Prostate gland (tissue), 2 donors: ENCODE measurements around the gene PPFIA3. TPM values are rescaled to one million over a fixed set of nuclear protein-coding genes. Genes with fewer than 3 reads are reported as not detected.

Experiments
- DNase-seq: peaks from one replicate; pipeline ENCODE4 v3.0.0-alpha.2; 2019; ENCODE audit warnings: low spot score
- H3K27ac ChIP-seq, 2 donors: fragments of 200-600 bp; sonication (generic); 2 replicates each; pipeline ENCODE4 v1.5.1; 2017 to 2019
- H3K27me3 ChIP-seq: fragments of 200-600 bp; sonication (generic); replicated peaks from 2 replicates; pipeline ENCODE4 v1.5.1; 2019; ENCODE audit not compliant: insufficient read depth
- H3K36me3 ChIP-seq, 2 donors: fragments of 200-600 bp; sonication (generic); 1 replicate in 1 of 2; 2 replicates in 1 of 2; pipeline versions ENCODE4 v1.5.1 to v1.8.1; 2017 to 2019
- H3K4me1 ChIP-seq: fragments of 200-600 bp; sonication (generic); replicated peaks from 2 replicates; pipeline ENCODE4 v1.5.1; 2019
- H3K4me3 ChIP-seq, 2 donors: fragments of 200-600 bp; sonication (generic); 2 replicates each; pipeline ENCODE4 v1.5.1; 2017 to 2019
- H3K9me3 ChIP-seq: fragments of 200-600 bp; sonication (generic); 2 replicates; pipeline ENCODE4 v1.5.1; 2017
- POLR2A ChIP-seq: fragments of 450-650 bp; IDR thresholded peaks from one replicate; pipeline ENCODE4 v1.6.1; 2016; ENCODE audit warnings: antibody characterized with exemption, mild to moderate bottlenecking
- POLR2AphosphoS5 ChIP-seq: sonication (generic); formaldehyde crosslinking; IDR thresholded peaks from one replicate; pipeline ENCODE4 v1.6.1; 2017; ENCODE audit warnings: antibody characterized with exemption
- WGBS: methylation state at CpG from one replicate; pipeline ENCODE4 v1.1.5; 2018; 5-methylcytosine and 5-hydroxymethylcytosine counted together
- intact Hi-C: fragments of 100-400 bp; cut with DNase I; formaldehyde crosslinking; loops from one replicate; pipeline ENCODE4 v1.14.2; 2022
- small RNA-seq, 2 donors: library from RNA; depleted of rRNA; stranded (forward); fragments of <200 nt; gene quantifications; one replicate each; pipeline ENCODE3, GENCODE V24; 2016
- total RNA-seq, 2 donors: library from RNA; depleted of rRNA; stranded (reverse); fragments of >200 nt; gene quantifications; one replicate each; pipeline ENCODE4 v1.1.0, GENCODE V29; 2016
- TF ChIP-seq, protein P1 (sequence below), 4 experiments: fragments of 200-600 bp in 2 of 4; fragments of 450-650 bp in 2 of 4; sonication (generic) in 2 of 4; IDR thresholded peaks; 1 replicate in 3 of 4; 2 replicates in 1 of 4; pipeline ENCODE4 v1.5.1; 2016 to 2019; ENCODE audit warnings: antibody characterized with exemption in 4 of 4, mild to moderate bottlenecking in 2 of 4, moderate library complexity in 2 of 4

PPFIA3 gene
- total RNA-seq, 2 donors from 2014 or later: 12.3 to 18.2 TPM

DNA sequence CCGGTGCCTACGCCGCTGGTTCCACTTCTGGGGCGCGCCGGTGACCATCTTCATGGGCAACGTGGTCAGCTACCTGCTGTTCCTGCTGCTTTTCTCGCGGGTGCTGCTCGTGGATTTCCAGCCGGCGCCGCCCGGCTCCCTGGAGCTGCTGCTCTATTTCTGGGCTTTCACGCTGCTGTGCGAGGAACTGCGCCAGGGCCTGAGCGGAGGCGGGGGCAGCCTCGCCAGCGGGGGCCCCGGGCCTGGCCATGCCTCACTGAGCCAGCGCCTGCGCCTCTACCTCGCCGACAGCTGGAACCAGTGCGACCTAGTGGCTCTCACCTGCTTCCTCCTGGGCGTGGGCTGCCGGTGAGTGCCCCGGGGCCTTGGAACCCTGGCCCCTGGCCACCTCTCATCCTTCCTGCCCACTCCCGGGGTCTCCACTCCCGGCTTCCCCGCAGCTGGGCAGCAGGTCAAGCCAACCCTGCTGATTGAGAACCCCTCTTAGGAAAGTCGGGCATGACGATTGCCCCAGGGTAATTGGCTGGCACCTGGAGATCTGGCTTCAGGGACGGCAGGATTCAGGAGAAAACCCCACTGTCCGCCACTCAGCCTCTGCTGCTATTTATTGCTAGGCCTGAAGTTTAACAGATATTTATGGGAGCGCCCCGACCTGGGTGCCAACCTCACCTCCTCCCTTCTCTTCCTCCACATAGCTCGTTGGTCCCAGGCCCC is 77.3 kb downstream of the PPFIA3 start:
- Histone ChIP-seq H3K36me3 (peaks cover 0 to 1% of the 10 kb centered on the region in 2 donors), H3K27ac (peak overlapping the region; percentile 66 to 74), H3K4me1 (peaks cover 4% of the 10 kb centered on the region), H3K9me3 (no peaks in the 10 kb centered on the region), H3K27me3 (no peaks in the 10 kb centered on the region), H3K4me3 (no peak overlapping the region)
- intact Hi-C loops: loop anchor here (5.0 kb wide), 1 partner anchor 49 kb away; no protein-coding TSS in a partner anchor
- DNase-seq: peak; percentile 49
- TF ChIP-seq, protein P1, sequence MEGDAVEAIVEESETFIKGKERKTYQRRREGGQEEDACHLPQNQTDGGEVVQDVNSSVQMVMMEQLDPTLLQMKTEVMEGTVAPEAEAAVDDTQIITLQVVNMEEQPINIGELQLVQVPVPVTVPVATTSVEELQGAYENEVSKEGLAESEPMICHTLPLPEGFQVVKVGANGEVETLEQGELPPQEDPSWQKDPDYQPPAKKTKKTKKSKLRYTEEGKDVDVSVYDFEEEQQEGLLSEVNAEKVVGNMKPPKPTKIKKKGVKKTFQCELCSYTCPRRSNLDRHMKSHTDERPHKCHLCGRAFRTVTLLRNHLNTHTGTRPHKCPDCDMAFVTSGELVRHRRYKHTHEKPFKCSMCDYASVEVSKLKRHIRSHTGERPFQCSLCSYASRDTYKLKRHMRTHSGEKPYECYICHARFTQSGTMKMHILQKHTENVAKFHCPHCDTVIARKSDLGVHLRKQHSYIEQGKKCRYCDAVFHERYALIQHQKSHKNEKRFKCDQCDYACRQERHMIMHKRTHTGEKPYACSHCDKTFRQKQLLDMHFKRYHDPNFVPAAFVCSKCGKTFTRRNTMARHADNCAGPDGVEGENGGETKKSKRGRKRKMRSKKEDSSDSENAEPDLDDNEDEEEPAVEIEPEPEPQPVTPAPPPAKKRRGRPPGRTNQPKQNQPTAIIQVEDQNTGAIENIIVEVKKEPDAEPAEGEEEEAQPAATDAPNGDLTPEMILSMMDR (IDR thresholded peaks at IDR 0.05): no peak
- WGBS: 34% methylated on average over 40 of the region's 40 CpGs

DNA sequence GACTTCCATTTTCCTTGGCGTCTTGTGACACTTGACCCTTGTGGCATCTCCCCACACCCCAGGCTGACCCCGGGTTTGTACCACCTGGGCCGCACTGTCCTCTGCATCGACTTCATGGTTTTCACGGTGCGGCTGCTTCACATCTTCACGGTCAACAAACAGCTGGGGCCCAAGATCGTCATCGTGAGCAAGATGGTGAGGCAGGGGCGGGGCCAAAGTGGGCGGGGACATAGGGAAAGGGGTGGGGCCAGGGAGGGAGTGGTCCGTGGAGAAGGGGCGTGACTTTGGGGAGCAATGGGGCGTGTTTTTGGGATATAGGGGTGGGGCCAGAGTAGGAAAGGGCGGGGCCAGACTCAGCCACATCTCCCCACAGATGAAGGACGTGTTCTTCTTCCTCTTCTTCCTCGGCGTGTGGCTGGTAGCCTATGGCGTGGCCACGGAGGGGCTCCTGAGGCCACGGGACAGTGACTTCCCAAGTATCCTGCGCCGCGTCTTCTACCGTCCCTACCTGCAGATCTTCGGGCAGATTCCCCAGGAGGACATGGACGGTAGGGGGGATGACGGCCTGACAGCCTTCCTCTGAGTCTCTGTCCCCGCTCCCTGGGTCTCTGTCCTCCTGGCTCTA is 81.0 kb downstream of the PPFIA3 start:
- Histone ChIP-seq H3K9me3 (no peaks in the 10 kb centered on the region), H3K27me3 (no peaks in the 10 kb centered on the region), H3K36me3 (peaks cover 0 to 4% of the 10 kb centered on the region in 2 donors), H3K4me3 (no peak overlapping the region), H3K4me1 (peaks cover 4% of the 10 kb centered on the region), H3K27ac (peak overlapping the region; percentile 85 to 88)
- no peak for TF ChIP-seq POLR2A
- no peak for TF ChIP-seq POLR2AphosphoS5
- 86% methylated on average over 29 of the region's 29 CpGs for WGBS
- intact Hi-C loops: no loop called here
- no peak for DNase-seq

Small RNA genes within 50 kb of the gene (small RNA-seq; reads per million reads assigned to genes)
- 0 reads per million in 2 donors for gene RN7SL708P

Other genes starting within 250 kb of the PPFIA3 start
- gene PPP1R15A, start 247.1 kb upstream of the PPFIA3 start, total RNA-seq: 10 to 100 TPM; 35.1 to 49.0 TPM
- gene TULP2, start 220.8 kb upstream of the PPFIA3 start, total RNA-seq: 10 to 100 TPM in 1 of 2 donors, not detected in 1; 10.7 TPM
- gene NUCB1, start 219.2 kb upstream of the PPFIA3 start, total RNA-seq: 100 to 1,000 TPM; 432 to 441 TPM
- 10 to 100 TPM in 1 of 2 donors, 1 to 10 TPM in 1; 4.6 to 12.6 TPM for gene DHDH, start 185.8 kb upstream of the PPFIA3 start, total RNA-seq
- gene BAX, start 164.7 kb upstream of the PPFIA3 start, total RNA-seq: 10 to 100 TPM; 52.1 to 62.3 TPM
- 1,000 to 10,000 TPM; 1,764 to 2,124 TPM for gene FTL, start 154.2 kb upstream of the PPFIA3 start, total RNA-seq
- gene GYS1, start 126.2 kb upstream of the PPFIA3 start, total RNA-seq: 10 to 100 TPM; 47.3 to 52.0 TPM
- gene RUVBL2, start 125.7 kb upstream of the PPFIA3 start, total RNA-seq: 100 to 1,000 TPM; 110 to 126 TPM
- 1 to 10 TPM in 1 of 2 donors, not detected in 1; 5.2 TPM for gene LHB, start 102.5 kb upstream of the PPFIA3 start, total RNA-seq
- not detected for gene CGB3, start 95.2 kb upstream of the PPFIA3 start, total RNA-seq
- gene CGB2, start 87.7 kb upstream of the PPFIA3 start, total RNA-seq: not detected
- not detected for gene CGB1, start 82.6 kb upstream of the PPFIA3 start, total RNA-seq
- not detected for gene CGB5, start 75.7 kb upstream of the PPFIA3 start, total RNA-seq
- gene CGB8, start 70.4 kb upstream of the PPFIA3 start, total RNA-seq: not detected
- gene CGB7, start 61.8 kb upstream of the PPFIA3 start, total RNA-seq: 1 to 10 TPM; 2.0 to 2.1 TPM
- 10 to 100 TPM in 1 of 2 donors, 1 to 10 TPM in 1; 7.0 to 24.4 TPM for gene NTF4, start 54.7 kb upstream of the PPFIA3 start, total RNA-seq
- not detected for gene KCNA7, start 46.8 kb upstream of the PPFIA3 start, total RNA-seq
- gene SNRNP70, start 34.1 kb upstream of the PPFIA3 start, total RNA-seq: 100 to 1,000 TPM; 318 to 391 TPM
- gene LIN7B, start 5.2 kb upstream of the PPFIA3 start, total RNA-seq: 10 to 100 TPM; 31.2 to 64.3 TPM
- 10 to 100 TPM in 1 of 2 donors, 1 to 10 TPM in 1; 2.2 to 11.1 TPM for gene C19orf73, start 401 bp upstream of the PPFIA3 start, total RNA-seq
- 1 to 10 TPM; 3.8 to 6.7 TPM for gene HRC, start 35.9 kb downstream of the PPFIA3 start, total RNA-seq
- gene TRPM4, start 38.2 kb downstream of the PPFIA3 start, total RNA-seq: 100 to 1,000 TPM in 1 of 2 donors, 10 to 100 TPM in 1; 99.0 to 126 TPM
- gene SLC6A16, start 205.6 kb downstream of the PPFIA3 start, total RNA-seq: 1 to 10 TPM in 1 of 2 donors, under 1 TPM in 1; 0.59 to 4.3 TPM
- 10 to 100 TPM in 1 of 2 donors, 1 to 10 TPM in 1; 9.5 to 21.4 TPM for gene CD37, start 215.9 kb downstream of the PPFIA3 start, total RNA-seq
- gene TEAD2, start 242.9 kb downstream of the PPFIA3 start, total RNA-seq: 10 to 100 TPM; 17.0 to 28.0 TPM
- gene DKKL1, start 244.3 kb downstream of the PPFIA3 start, total RNA-seq: 10 to 100 TPM in 1 of 2 donors, 1 to 10 TPM in 1; 1.0 to 17.8 TPM